Activated CD8-positive, alpha-beta memory T cell treated with anti-CD3 and anti-CD28 coated beads, Interleukin-2, amount 10 ng/mL, durations not matched to agents 7 days and 5 days (primary cell): ENCODE measurements around the gene CIRBP. TPM values are rescaled to one million over a fixed set of nuclear protein-coding genes. Genes with fewer than 3 reads are reported as not detected.

ENCODE experiments used
- ATAC-seq: fragments of 150-1000 bp; cut with Tn5 transposase; one replicate; pipeline ENCODE4 v1.10.0; 2021; ENCODE audit warnings: moderate library complexity
- CTCF ChIA-PET: fragments of 350-600 bp; sonication (Branson Sonifier 250); formaldehyde crosslinking; loops from one replicate; lab custom pipeline; 2021; ENCODE audit warnings: antibody characterized with exemption; lab: Charles Lee
- DNase-seq: peaks from one replicate; pipeline ENCODE4 v3.0.0-alpha.2; 2020
- H3K27ac Mint-ChIP-seq: one replicate; pipeline ENCODE4 v1.8.0; 2021; ENCODE audit warnings: mild to moderate bottlenecking, mixed read lengths
- H3K27me3 Mint-ChIP-seq: one replicate; pipeline ENCODE4 v1.8.0; 2021; ENCODE audit warnings: mixed read lengths
- H3K36me3 Mint-ChIP-seq: one replicate; pipeline ENCODE4 v1.8.0; 2021; ENCODE audit warnings: mild to moderate bottlenecking, mixed read lengths
- H3K4me1 Mint-ChIP-seq: one replicate; pipeline ENCODE4 v1.8.0; 2021; ENCODE audit warnings: mixed read lengths
- H3K4me3 Mint-ChIP-seq: one replicate; pipeline ENCODE4 v1.8.0; 2021; ENCODE audit warnings: mild to moderate bottlenecking, moderate library complexity, mixed read lengths
- H3K9me3 Mint-ChIP-seq: one replicate; pipeline ENCODE4 v1.8.0; 2022; ENCODE audit warnings: low read depth, mixed read lengths
- total RNA-seq, 2 experiments: library from RNA; stranded (reverse); gene quantifications; one replicate each; pipeline ENCODE4 v1.2.3, GENCODE V29; 2021

Gene CIRBP
- total RNA-seq, 2 experiments from 2014 or later = 189 to 210 TPM

DNA sequence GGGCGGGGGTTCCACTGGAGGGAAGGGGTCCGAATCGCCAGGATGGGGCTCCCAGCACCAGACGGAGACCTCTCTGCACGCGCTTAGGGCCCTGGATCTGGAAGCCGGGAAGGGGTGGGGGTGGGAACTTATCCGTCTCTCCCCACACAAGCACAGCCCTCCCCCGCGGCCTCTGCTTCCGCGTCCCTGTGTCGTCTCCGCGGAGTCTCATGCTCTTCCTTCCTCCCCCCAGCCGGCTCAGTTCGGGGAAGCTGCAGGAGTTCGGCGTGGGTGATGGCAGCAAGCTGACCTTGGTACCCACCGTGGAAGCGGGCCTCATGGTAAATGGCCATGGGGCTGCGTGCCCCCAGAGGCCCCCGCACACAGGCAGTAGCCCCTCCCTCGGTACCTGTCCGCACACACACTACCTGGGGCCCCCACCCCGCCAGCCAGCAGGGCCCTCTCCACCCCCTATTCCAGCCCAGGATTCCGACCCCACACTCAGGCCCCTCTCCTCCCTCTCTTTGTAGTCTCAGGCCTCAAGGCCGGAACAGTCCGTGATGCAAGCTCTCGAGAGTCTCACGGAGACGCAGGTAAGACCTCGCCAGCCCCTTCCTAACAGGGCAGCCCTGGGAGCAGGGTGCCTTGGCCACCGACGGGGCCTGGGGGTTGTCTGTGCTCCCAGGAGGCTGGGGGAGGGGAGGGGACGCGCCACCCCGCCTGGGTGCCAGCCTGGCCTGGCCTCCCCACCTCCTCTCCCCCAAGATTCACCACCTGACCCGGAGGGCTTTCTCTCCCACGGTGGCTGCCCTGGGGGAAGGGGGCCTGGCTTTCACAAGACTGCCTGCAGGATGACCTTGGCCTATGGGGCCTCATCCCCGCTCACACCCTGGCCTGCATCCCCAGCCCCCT, 17.6 kb upstream of the CIRBP start:
- no peaks in the 10 kb centered on the region for H3K27me3 Mint-ChIP-seq
- H3K4me1 Mint-ChIP-seq = peaks cover 16% of the 10 kb centered on the region
- H3K4me3 Mint-ChIP-seq = peak overlapping the region; percentile 98
- H3K36me3 Mint-ChIP-seq = peaks cover 30% of the 10 kb centered on the region
- CTCF ChIA-PET = interaction anchor here (0.5 to 5.9 kb wide), 3 partner anchors 10 to 57 kb away, joined by 3 to 88 read pairs (median 3); partner anchors contain the start of gene CIRBP
- peak overlapping the region; percentile 92 for H3K27ac Mint-ChIP-seq
- H3K9me3 Mint-ChIP-seq = no peaks in the 10 kb centered on the region
- DNase-seq (peak; percentile 83), ATAC-seq (no peak)

DNA sequence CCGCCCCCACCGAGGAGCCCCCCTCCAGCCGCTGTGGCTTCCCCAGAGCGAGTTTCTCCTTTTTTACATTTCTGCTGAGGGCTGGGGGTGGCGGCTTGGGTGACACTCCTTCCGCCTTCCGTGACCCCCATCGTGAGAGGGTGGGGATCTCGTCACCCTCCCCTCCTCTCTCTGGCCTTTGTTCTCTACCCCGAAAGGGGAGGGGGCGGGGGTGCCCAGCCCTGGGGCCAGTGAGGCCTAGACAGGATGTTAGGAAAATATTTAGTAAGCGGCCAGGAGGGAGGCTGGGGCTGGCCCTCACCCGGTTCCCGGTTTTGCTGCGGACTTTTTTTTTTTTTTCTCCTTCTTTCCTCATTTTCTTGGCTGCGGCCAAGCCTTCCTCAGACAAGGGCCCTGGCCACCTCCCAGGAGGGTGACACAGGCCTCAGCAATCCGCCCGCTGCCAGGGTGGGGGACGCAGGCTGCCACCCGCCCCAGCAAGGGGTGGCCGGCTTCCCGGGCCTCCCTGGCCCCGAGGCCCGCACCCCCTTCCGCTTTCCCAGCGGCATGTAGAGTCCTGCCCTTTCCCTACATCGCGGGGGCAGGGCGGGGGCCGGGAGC, 16.8 kb upstream of the CIRBP start:
- ATAC-seq (no peak), DNase-seq (peak; percentile 84)
- CTCF ChIA-PET = interaction anchor here (1.9 to 17.8 kb wide), 3 partner anchors 9 to 15 kb away, joined by 12 to 723 read pairs (median 88); partner anchors contain the start of genes ATP5F1D, CBARP and CIRBP
- Mint-ChIP-seq H3K27me3 (no peaks in the 10 kb centered on the region), H3K27ac (peak overlapping the region; percentile 92), H3K9me3 (no peaks in the 10 kb centered on the region), H3K4me3 (peak overlapping the region; percentile 98), H3K36me3 (peaks cover 31% of the 10 kb centered on the region), H3K4me1 (peaks cover 17% of the 10 kb centered on the region)

DNA sequence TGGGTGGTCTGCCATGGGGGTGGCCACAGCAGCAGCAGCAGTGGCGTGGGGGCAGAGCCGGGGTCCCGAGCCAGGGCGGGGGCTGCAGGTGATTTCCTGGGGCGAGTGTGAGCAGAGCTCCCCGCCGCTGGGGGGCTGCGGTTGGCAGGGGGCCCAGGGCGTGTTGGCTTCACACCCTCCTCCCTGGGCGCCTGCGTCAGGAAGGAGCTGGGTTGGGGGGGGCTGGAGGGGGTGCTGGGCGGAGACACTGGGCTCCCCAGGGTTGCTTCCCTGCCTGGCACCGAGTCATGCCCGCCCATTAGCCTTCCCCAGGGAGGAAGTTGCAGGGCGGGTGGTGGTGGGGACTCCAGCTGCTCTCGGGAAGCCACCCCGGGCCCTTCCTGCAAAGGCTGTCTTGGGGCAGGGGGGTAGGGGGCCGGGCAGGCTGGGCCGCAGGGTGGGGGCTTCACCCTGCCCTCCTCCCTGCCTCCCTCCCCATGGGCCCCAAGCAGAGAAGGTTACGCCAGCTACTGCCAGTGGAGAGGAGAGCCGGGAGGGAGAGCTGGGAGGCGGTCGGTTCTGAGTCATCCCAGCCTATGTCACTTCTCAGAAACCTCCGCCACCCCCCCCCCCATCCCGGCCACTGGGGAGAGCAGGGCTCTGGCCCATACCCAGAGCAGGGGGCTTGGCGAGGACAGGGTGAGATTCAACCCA, 16.2 kb upstream of the CIRBP start:
- H3K4me1 Mint-ChIP-seq = peaks cover 22% of the 10 kb centered on the region
- peaks cover 36% of the 10 kb centered on the region for H3K36me3 Mint-ChIP-seq
- peak overlapping the region; percentile 98 for H3K4me3 Mint-ChIP-seq
- H3K9me3 Mint-ChIP-seq = no peaks in the 10 kb centered on the region
- DNase-seq (peak; percentile 88), ATAC-seq (peak; percentile 20)
- H3K27me3 Mint-ChIP-seq = no peaks in the 10 kb centered on the region
- peak overlapping the region; percentile 82 for H3K27ac Mint-ChIP-seq
- CTCF ChIA-PET = interaction anchor here (0.6 to 17.8 kb wide), 4 partner anchors 9 to 178 kb away, joined by 3 to 723 read pairs (median 50); partner anchors contain the start of genes ATP5F1D, CBARP and CIRBP

DNA sequence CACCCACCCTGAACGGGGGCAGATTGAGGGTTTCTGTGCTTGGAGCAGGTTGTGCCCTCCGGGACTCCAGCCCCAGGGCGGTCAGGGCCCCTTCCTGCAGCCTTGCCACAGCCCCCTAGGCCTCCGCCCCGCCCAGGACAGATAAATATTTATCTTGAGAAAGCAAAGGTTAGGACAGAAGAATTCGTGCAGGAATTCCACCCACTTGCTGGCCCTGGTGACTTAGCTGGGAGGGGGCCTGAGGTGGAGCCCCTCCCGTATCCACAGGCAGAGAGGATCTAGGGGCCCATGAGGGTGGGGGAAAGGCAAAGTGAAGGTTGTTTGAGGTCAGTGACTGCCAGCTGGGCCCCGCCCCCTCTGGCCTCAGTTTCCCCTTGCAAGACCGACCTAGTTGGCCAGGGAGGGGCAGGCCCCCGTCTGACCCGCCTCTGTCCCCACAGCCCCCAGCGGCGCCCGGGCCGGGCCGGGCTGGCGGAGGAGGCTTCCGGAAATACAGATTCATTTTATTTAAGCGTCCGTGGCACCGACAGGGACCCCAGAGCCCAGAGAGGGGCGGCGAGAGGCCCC, 15.5 kb upstream of the CIRBP start:
- CTCF ChIA-PET = interaction anchor here (1.9 to 17.8 kb wide), 3 partner anchors 8 to 14 kb away, joined by 12 to 723 read pairs (median 88); partner anchors contain the start of genes ATP5F1D, CBARP and CIRBP
- Mint-ChIP-seq H3K27me3 (no peaks in the 10 kb centered on the region), H3K4me3 (peak overlapping the region; percentile 98), H3K9me3 (no peaks in the 10 kb centered on the region), H3K4me1 (peaks cover 28% of the 10 kb centered on the region), H3K27ac (peak overlapping the region; percentile 82), H3K36me3 (peaks cover 37% of the 10 kb centered on the region)
- DNase-seq = no peak
- ATAC-seq = no peak

DNA sequence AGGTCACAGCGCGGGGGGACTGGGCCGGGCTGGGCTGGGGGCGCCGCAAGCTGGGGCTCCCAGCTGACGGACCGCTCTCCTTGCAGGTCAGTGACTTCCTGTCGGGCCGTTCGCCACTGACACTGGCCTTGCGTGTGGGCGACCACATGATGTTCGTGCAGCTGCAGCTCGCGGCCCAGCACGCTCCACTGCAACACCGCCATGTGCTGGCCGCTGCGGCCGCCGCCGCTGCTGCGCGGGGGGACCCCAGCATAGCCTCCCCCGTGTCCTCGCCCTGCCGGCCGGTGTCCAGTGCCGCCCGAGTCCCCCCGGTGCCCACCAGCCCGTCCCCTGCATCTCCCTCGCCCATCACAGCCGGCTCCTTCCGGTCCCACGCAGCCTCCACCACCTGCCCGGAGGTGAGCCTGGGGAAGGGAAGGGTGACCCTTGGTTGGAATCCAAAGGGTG, 15.0 kb upstream of the CIRBP start:
- CTCF ChIA-PET = interaction anchor here (1.9 to 17.8 kb wide), 3 partner anchors 8 to 13 kb away, joined by 12 to 723 read pairs (median 88); partner anchors contain the start of genes ATP5F1D, CBARP and CIRBP
- Mint-ChIP-seq H3K27ac (peak overlapping the region; percentile 68), H3K4me1 (peaks cover 30% of the 10 kb centered on the region), H3K27me3 (no peaks in the 10 kb centered on the region), H3K4me3 (no peak overlapping the region), H3K9me3 (no peaks in the 10 kb centered on the region), H3K36me3 (peaks cover 37% of the 10 kb centered on the region)
- ATAC-seq = no peak
- no peak for DNase-seq

DNA sequence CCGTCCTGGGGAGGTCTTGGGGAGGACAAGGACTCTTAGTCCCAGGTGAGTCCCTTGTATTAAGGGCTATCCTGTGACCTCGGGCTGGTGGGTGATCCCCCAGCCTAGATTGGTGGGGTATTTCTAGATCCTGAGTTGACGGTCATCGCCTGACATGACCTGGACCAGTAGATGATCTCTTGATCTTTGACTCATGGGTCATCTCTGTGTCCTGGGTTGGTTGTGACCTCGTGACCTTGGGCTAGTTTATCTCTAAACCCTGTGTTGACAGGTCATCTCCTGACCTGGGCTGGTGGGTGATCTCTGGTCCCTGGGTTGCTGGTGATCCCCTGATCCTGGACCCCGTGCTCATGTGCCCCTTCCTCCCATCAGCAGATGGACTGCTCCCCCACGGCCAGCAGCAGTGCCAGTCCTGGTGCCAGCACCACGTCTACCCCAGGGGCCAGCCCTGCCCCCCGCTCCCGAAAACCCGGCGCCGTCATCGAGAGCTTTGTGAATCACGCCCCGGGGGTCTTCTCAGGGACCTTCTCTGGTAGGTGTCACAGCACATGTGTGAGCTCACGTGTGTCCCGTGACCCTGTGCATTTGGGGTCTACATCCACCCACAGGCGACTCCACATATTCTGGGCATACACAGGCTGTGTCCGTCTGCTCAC, 14.5 kb upstream of the CIRBP start:
- no peaks in the 10 kb centered on the region for H3K9me3 Mint-ChIP-seq
- DNase-seq = no peak
- H3K36me3 Mint-ChIP-seq = peaks cover 36% of the 10 kb centered on the region
- H3K4me3 Mint-ChIP-seq = peak overlapping the region; percentile 7
- ATAC-seq = no peak
- H3K27ac Mint-ChIP-seq = peak overlapping the region; percentile 68
- peaks cover 34% of the 10 kb centered on the region for H3K4me1 Mint-ChIP-seq
- no peaks in the 10 kb centered on the region for H3K27me3 Mint-ChIP-seq
- CTCF ChIA-PET = interaction anchor here (5.9 to 17.8 kb wide), 2 partner anchors 12 to 13 kb away, joined by 88 to 723 read pairs; partner anchors contain the start of genes ATP5F1D, CBARP and CIRBP

DNA sequence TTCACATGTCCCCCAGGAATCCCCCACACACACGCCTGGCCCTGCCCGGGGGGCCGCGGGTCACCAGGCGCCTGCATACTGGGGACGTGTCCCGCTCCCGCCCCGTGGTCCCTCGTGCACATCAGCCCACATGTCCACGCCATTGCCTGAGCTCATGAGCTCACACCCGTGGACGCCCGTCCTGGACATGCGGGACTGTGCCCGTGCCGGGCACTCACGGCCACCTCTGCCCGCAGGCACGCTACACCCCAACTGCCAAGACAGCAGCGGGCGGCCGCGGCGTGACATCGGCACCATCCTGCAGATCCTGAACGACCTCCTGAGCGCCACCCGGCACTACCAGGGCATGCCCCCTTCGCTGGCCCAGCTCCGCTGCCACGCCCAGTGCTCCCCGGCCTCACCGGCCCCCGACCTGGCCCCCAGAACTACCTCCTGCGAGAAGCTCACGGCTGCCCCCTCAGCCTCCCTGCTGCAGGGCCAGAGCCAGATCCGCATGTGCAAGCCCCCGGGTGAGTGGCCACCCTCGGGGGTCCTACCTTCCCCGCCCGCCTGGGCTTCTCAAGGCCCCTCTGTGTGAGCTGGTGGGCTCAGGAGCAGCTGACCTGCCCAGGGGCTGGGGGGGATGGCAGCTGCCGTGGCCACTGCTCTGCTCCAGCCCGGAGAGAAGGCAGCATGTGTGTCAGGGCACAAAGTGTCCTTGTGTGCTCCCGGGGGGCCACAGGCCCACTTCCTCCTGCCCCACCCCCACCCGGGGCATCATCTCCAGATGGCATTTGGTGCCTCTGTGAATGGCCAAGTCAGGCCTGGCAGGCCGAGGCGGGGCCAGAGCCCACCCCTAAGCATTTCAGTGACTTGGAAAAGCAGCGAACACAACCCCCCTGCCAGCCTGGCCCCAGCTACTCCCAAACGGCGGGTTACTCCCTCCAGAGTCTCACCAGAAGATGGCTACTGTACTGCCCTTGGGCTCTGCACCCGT, 13.7 kb upstream of the CIRBP start:
- CTCF ChIA-PET = interaction anchor here (5.9 to 17.8 kb wide), 2 partner anchors 12 to 13 kb away, joined by 88 to 723 read pairs; partner anchors contain the start of genes ATP5F1D, CBARP and CIRBP
- peak overlapping the region; percentile 68 for H3K27ac Mint-ChIP-seq

DNA sequence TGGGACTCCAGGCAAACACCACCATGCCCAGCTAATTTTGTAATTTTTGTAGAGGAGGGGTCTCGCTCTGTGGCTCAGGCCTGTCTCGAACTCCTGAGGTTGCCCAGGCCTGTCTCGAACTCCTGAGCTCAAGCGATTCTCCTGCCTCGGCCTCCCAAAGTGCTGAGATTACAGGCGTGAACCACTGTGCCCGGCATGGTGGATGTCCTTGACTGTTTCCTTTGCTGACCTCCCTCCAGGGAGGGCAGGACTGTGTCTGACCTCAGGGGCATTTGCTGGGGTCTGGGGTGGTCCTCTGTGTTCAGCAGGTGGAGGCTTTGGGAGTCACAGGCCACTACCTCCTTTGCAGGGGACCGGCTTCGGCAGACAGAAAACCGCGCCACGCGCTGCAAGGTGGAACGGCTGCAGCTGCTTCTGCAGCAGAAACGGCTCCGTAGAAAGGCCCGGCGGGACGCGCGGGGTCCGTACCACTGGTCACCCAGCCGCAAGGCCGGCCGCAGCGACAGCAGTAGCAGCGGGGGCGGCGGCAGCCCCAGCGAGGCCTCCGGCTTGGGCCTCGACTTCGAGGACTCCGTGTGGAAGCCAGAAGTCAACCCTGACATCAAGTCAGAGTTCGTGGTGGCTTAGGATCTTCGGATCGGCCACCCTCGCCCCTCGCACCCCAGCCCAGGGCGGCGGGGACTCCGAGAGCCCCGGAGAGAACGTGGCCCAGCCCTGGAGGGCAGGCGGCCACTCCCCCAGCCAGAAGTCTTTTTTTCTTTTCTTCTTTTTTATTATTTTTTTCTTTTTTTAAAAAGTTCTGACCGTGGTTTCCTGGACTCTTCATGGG, 12.3 kb upstream of the CIRBP start:
- Mint-ChIP-seq H3K4me1 (peaks cover 47% of the 10 kb centered on the region), H3K9me3 (no peaks in the 10 kb centered on the region), H3K36me3 (peaks cover 29% of the 10 kb centered on the region), H3K27ac (peak overlapping the region; percentile 95), H3K27me3 (no peaks in the 10 kb centered on the region), H3K4me3 (no peak overlapping the region)
- no peak for DNase-seq
- CTCF ChIA-PET = interaction anchor here (0.8 to 17.8 kb wide), 3 partner anchors 9 to 14 kb away, joined by 5 to 723 read pairs (median 88); partner anchors contain the start of genes ATP5F1D, CBARP and CIRBP
- ATAC-seq = no peak

More for the DNA sequence above, 13.7 kb upstream of the CIRBP start:
- Mint-ChIP-seq H3K36me3 (peaks cover 35% of the 10 kb centered on the region), H3K9me3 (no peaks in the 10 kb centered on the region), H3K27me3 (no peaks in the 10 kb centered on the region), H3K4me1 (peaks cover 39% of the 10 kb centered on the region), H3K4me3 (no peak overlapping the region)
- no peak for ATAC-seq
- no peak for DNase-seq

DNA sequence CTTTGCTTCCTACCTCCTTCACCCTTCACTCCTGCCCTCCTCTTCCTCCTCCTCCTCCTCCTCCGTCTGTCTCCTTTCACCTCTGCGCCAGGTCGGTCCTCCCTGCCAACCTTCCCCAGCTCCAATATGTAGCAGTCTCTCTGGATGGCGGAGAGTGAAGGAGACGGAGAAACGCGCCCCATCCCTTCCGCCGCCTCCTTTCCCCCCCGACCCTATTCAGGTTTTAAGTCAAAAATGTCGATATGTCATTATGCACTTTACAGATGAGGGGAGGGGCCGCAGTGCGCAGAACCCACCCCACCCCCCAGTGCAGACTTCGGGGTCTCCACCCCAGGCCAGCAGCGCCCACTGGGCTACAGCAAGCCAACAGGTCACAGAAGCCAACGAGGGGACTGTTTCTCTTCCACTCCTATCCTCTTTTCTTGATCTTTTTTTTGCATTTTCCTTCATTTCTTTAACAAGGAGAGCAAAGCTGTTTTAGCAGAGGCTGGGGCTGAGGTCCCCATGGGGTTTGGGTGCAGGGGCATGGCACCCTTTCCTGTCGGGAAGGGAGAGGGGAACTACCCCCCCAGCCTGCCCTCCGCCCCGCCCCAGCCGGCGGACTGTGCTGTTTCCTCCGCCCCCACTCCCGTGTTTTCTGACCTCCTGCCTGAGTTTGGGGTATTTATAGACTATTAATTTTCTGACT, 11.5 kb upstream of the CIRBP start:
- no peaks in the 10 kb centered on the region for H3K9me3 Mint-ChIP-seq
- no peaks in the 10 kb centered on the region for H3K27me3 Mint-ChIP-seq
- CTCF ChIA-PET = interaction anchor here (0.8 to 17.8 kb wide), 4 partner anchors 9 to 15 kb away, joined by 3 to 723 read pairs (median 4); partner anchors contain the start of genes ATP5F1D and CBARP
- H3K4me1 Mint-ChIP-seq = peaks cover 51% of the 10 kb centered on the region
- peak overlapping the region; percentile 81 for H3K4me3 Mint-ChIP-seq
- peaks cover 25% of the 10 kb centered on the region for H3K36me3 Mint-ChIP-seq
- H3K27ac Mint-ChIP-seq = peak overlapping the region; percentile 95
- ATAC-seq = no peak
- no peak for DNase-seq

DNA sequence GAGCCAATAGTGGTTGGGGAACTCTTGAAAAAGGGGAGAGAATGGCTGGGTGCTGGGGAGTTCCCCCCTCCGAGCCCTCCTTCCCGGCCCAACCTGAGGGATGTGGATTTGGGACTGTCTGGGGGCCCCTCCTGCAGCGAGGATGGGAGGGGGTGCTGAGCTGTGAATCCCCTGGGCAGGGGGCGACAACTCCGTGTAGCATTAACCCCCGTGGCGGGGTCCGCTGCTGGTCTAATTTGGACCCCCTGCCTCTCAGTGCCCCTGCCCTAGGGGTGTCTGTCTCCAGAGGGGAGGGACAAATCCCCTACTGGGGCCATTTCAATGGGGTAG, 11.0 kb upstream of the CIRBP start:
- CTCF ChIA-PET = interaction anchor here (1.1 to 17.8 kb wide), 3 partner anchors 8 to 16 kb away, joined by 3 to 723 read pairs (median 4); partner anchors contain the start of genes ATP5F1D and CBARP
- Mint-ChIP-seq H3K9me3 (no peaks in the 10 kb centered on the region), H3K27me3 (no peaks in the 10 kb centered on the region), H3K27ac (peak overlapping the region; percentile 95), H3K36me3 (peaks cover 25% of the 10 kb centered on the region), H3K4me3 (peak overlapping the region; percentile 81), H3K4me1 (peaks cover 55% of the 10 kb centered on the region)
- ATAC-seq = no peak
- no peak for DNase-seq
